ENCODE results near the gene FNDC4. TPM values are rescaled to one million over a fixed set of nuclear protein-coding genes. Genes with fewer than 3 reads are reported as not detected.

Gene FNDC4
- total RNA-seq, 1 donor from 2014 or later: not detected

GRCh38 chr2:27441958-27442919 is 52.8 kb downstream of the FNDC4 start, which contains the start of gene KRTCAP3:
Gene KRTCAP3 (plus strand): TSS chr2:27442381. CDS start chr2:27442413, 32 bp downstream.
- DNase-seq (peak; percentile 68), ATAC-seq (ENCODE audit: low read depth) (peak; percentile 98)
- Mint-ChIP-seq H3K4me3 (peak within 1 kb of the TSS; percentile 52), H3K4me1 (peaks cover 13% of the 10 kb centered on the region), H3K27me3 (no peaks in the 10 kb centered on the region), H3K36me3 (ENCODE audit: low read depth) (peaks cover 64% of the 10 kb centered on the region), H3K9me3 (no peaks in the 10 kb centered on the region), H3K27ac (peak within 1 kb of the TSS; percentile 30)
- ChIA-PET POLR2A (no interaction called here), CTCF (no interaction called here)
- TF ChIP-seq CTCF (IDR thresholded peaks at IDR 0.05): no peak
- intact Hi-C loops (cut with micrococcal nuclease): loop anchor here (1.0 to 5.0 kb wide), 4 partner anchors 14 to 70 kb away; partner anchors contain the start of genes EIF2B4, IFT172, NRBP1 and PPM1G

Other genes starting within 250 kb of the FNDC4 start
- 0.12 and 0.27 TPM in 2 replicates for gene SLC30A3, start 232.2 kb downstream of the FNDC4 start, total RNA-seq
- gene DNAJC5G, start 219.8 kb downstream of the FNDC4 start, total RNA-seq: not detected in 2 replicates
- gene TRIM54, start 212.8 kb downstream of the FNDC4 start, total RNA-seq: not detected in 2 replicates
- 1.0 and 1.2 TPM in 2 replicates for gene UCN, start 186.8 kb downstream of the FNDC4 start, total RNA-seq
- gene MPV17, start 172.1 kb downstream of the FNDC4 start, total RNA-seq: 78.1 and 98.3 TPM in 2 replicates
- gene GTF3C2, start 138.4 kb downstream of the FNDC4 start, total RNA-seq: 91.7 and 119 TPM in 2 replicates
- gene EIF2B4, start 124.9 kb downstream of the FNDC4 start, total RNA-seq: 43.3 and 49.9 TPM in 2 replicates
- 124 and 128 TPM in 2 replicates for gene SNX17, start 124.6 kb downstream of the FNDC4 start, total RNA-seq
- gene ZNF513, start 114.5 kb downstream of the FNDC4 start, total RNA-seq: 30.1 and 32.8 TPM in 2 replicates
- gene PPM1G, start 85.6 kb downstream of the FNDC4 start, total RNA-seq: 74.7 and 75.2 TPM in 2 replicates
- gene NRBP1, start 66.6 kb downstream of the FNDC4 start, total RNA-seq: 78.9 and 82.3 TPM in 2 replicates
- gene KRTCAP3, start 52.8 kb downstream of the FNDC4 start, total RNA-seq: 6.3 and 10.0 TPM in 2 replicates
- gene IFT172, start 5.5 kb downstream of the FNDC4 start, total RNA-seq: 12.7 and 14.4 TPM in 2 replicates
- not detected in 2 replicates for gene GCKR, start 1.6 kb upstream of the FNDC4 start, total RNA-seq
- 45.4 and 48.7 TPM in 2 replicates for gene ZNF512, start 87.8 kb upstream of the FNDC4 start, total RNA-seq
- 0.69 and 0.71 TPM in 2 replicates for gene CCDC121, start 133.8 kb upstream of the FNDC4 start, total RNA-seq
- 36.9 and 39.3 TPM in 2 replicates for gene GPN1, start 133.8 kb upstream of the FNDC4 start, total RNA-seq
- gene SUPT7L, start 168.4 kb upstream of the FNDC4 start, total RNA-seq: 28.1 and 30.9 TPM in 2 replicates
- gene SLC4A1AP, start 168.7 kb upstream of the FNDC4 start, total RNA-seq: 21.4 and 22.0 TPM in 2 replicates